ENCODE data around the gene WSCD2. TPM values are rescaled to one million over a fixed set of nuclear protein-coding genes. Genes with fewer than 3 reads are reported as not detected.

WSCD2 gene
- total and polyA plus RNA-seq, 2 of the 4 experiments (the other 2 are of a cell fraction): not detected

- Histone ChIP-seq H3K36me3 (ENCODE audit: control insufficient read depth, insufficient read depth, low read length) (no peaks in the 10 kb centered on the region), H2AFZ (replicated peaks; ENCODE audit: low read length, poor library complexity) (no peak overlapping the region), H4K20me1 (ENCODE audit: insufficient read depth, low read length) (no peaks in the 10 kb centered on the region), H3K23ac (ENCODE audit: low read depth, low read length) (no peak overlapping the region), H4K5ac (ENCODE audit: low read depth, low read length) (no peak overlapping the region), H3K9me3 (ENCODE audit: control insufficient read depth, insufficient read depth, low read length) (no peaks in the 10 kb centered on the region), H2AK9ac (replicated peaks; ENCODE audit: low read depth, low read length, poor library complexity) (no peak overlapping the region), H3K56ac (ENCODE audit: extremely low read depth, insufficient read depth, low read length) (no peak overlapping the region), H3K14ac (replicated peaks; ENCODE audit: low read depth, low read length) (no peak overlapping the region), H2BK20ac (ENCODE audit: low read depth, low read length) (no peak overlapping the region), H3K4ac (ENCODE audit: low read depth, low read length) (no peak overlapping the region), H2BK15ac (ENCODE audit: low read depth, low read length) (no peak overlapping the region), H3K4me2 (ENCODE audit: low read depth, low read length) (no peak overlapping the region), H3K9me1 (ENCODE audit: insufficient read depth, low read length) (no peaks in the 10 kb centered on the region), H3K4me3 (ENCODE audit: insufficient read depth, low read depth, low read length) (no peak overlapping the region), H3K18ac (ENCODE audit: low read depth, low read length) (no peak overlapping the region), H4K91ac (ENCODE audit: insufficient read depth, low read depth, low read length) (no peak overlapping the region), H3K27me3 (ENCODE audit: control insufficient read depth, insufficient read depth, low read length) (no peaks in the 10 kb centered on the region; the same call in 1 of the 2 replicates), H3K27ac (ENCODE audit: insufficient read depth, low read length) (no peak overlapping the region), H3K79me1 (ENCODE audit: low read depth in 1 of 2, low read length in 2 of 2) (no peaks in the 10 kb centered on the region), H2BK120ac (ENCODE audit: low read depth, low read length) (no peak overlapping the region), H2BK5ac (ENCODE audit: low read depth, low read length, poor library complexity, severe bottlenecking) (no peak overlapping the region), H4K8ac (ENCODE audit: low read depth in 2 of 2, low read length in 2 of 2) (no peak overlapping the region), H3K9ac (ENCODE audit: low read depth, low read length) (no peak overlapping the region), H2AK5ac (ENCODE audit: low read depth, low read length) (no peak overlapping the region), H3K4me1 (ENCODE audit: control insufficient read depth, insufficient read depth, low read length) (no peaks in the 10 kb centered on the region)
- dilution Hi-C loops (cut with HindIII; ENCODE audit: low sequenced_read_pairs, unreplicated experiment): no loop called here
- WGBS, 2 experiments (ENCODE audit: extremely low coverage in 2 of 2, insufficient read length in 1 of 2): 0% methylated on average over 1 of the region's 10 CpGs; no CpG with 5 or more reads in 1 of the 2 experiments
- ChIA-PET POLR2A (ENCODE audit: unreplicated experiment) (no interaction called here), CTCF (no interaction called here)
- intact Hi-C loops (cut with micrococcal nuclease): no loop called here
- TF ChIP-seq CTCF (conservative IDR thresholded peaks at IDR 0.05; ENCODE audit: low read depth, low read length) (no peak), BHLHE40 (IDR thresholded peaks at IDR 0.05; ENCODE audit: low read depth, low read length) (no peak), CHD1 (IDR thresholded peaks at IDR 0.05; ENCODE audit: low read depth, low read length) (no peak), CEBPB (IDR thresholded peaks at IDR 0.05; ENCODE audit: low read depth, low read length) (no peak), FOS (IDR thresholded peaks at IDR 0.05; ENCODE audit: low read depth, low read length) (no peak), ELK1 (IDR thresholded peaks at IDR 0.05; ENCODE audit: borderline replicate concordance, low read depth, low read length) (no peak), NFE2L2 (IDR thresholded peaks at IDR 0.05; ENCODE audit: low read depth, low read length) (no peak), POLR2A (IDR thresholded peaks at IDR 0.05; ENCODE audit: low read depth, low read length) (no peak), USF2 (IDR thresholded peaks at IDR 0.05; ENCODE audit: low read depth, low read length) (no peak), MXI1 (IDR thresholded peaks at IDR 0.05; ENCODE audit: borderline replicate concordance, low read depth, low read length) (no peak), MAFK (IDR thresholded peaks at IDR 0.05; ENCODE audit: low read depth, low read length) (no peak), SMC3 (IDR thresholded peaks at IDR 0.05; ENCODE audit: low read depth, low read length) (no peak), RAD21 (IDR thresholded peaks at IDR 0.05; ENCODE audit: low read length) (no peak), RCOR1 (IDR thresholded peaks at IDR 0.05; ENCODE audit: insufficient replicate concordance, low read length) (no peak), MAZ (IDR thresholded peaks at IDR 0.05; ENCODE audit: borderline replicate concordance, low read depth, low read length) (no peak), RFX5 (IDR thresholded peaks at IDR 0.05; ENCODE audit: low read depth, low read length) (no peak)
- BruUV-seq (replicated peaks): no TSS peak
- ATAC-seq (ENCODE audit: low read depth) (no peak), DNase-seq (no peak)
- in situ Hi-C loops (cut with MboI; ENCODE audit: low sequenced_read_pairs): no loop called here
Observed at GRCh38 chr12:108126990-108127501, 2.0 kb upstream of the WSCD2 start.

All from IMR-90 (cell line).